NCI-H1417 treated with DMSO at 0.1 percent for 48 hours (cell line): Measurements from ENCODE around the gene SLC45A1.

Experiments
- DNase-seq: peaks from one replicate; lab custom pipeline; 2025; lab: John Stamatoyannopoulos, UW

The SLC45A1 gene

DNA sequence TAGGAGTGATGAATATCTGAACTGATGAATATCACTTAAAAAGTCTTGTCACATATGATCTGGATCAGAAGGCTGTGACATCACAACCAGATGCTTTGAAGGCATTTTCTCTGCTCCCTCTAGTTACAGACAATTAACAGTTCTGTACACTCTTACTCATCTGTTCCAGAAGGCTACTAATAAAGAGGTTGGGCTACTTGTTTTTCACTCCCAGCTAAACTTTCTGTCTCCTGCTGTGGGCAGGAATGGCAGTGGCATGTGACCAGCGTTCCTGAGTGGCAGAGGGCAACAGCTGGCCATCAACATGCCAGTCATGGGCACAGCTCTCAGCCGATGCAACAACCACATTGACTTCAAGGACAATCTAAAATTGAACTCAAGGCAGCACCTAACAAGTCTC, 66.7 kb downstream of the SLC45A1 start:
- no peak for DNase-seq

DNA sequence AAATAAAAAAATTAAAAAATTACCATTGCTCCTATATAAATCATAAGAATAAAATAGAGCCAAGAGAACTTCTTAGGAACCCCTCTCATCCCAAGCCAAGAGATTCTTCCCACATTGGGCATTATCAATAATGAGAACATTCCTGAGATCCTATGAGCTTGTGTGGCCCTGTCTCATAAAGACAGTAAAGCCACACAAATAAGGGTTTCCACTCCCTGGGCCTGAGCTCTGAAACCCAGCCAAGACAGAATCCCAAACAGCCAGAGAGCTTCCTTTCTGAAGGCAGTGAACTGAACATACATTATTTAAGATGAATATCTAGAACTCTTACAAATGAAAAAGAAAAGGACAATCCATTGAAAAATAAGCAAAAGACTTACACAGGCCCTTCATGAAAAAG, 68.3 kb downstream of the SLC45A1 start:
- DNase-seq = no peak

DNA sequence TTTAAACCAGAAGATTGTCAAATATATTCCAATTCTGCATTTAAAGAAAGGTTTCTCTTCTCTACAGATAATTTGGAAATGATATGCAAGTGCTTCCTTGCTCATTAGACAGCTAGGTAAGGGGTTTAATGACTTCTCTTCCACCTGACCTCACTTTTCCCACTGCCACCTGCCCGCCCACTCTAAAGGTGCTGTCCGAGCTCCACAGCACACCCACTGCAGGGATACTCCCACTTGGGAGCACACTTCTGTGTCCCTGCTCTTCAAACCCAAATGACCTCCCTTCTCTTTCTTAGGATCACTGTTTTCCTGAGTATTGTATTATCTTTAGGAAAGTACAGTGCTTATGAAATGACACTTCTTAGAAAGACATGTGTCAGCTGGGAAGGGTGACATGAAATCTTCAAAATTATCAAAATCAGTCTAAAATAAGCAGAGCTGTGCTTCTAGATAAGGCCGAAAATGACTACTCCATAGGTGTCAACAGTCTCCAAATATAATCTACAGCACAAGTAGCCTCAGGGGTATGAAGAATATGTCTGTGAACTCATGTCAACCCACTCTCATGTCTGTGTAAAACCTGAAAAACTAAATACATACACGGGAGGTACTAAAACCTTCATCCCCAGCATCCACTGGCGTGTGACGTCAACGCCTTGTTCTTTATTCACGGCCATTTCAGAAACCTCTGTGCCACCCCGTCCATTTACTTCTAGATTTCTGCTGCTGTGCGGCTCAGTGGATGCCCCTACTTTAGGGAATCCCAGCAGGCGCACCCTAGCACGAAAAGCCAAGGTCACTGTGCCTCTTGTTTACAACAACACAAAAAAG, 71.0 kb downstream of the SLC45A1 start:
- no peak for DNase-seq

DNA sequence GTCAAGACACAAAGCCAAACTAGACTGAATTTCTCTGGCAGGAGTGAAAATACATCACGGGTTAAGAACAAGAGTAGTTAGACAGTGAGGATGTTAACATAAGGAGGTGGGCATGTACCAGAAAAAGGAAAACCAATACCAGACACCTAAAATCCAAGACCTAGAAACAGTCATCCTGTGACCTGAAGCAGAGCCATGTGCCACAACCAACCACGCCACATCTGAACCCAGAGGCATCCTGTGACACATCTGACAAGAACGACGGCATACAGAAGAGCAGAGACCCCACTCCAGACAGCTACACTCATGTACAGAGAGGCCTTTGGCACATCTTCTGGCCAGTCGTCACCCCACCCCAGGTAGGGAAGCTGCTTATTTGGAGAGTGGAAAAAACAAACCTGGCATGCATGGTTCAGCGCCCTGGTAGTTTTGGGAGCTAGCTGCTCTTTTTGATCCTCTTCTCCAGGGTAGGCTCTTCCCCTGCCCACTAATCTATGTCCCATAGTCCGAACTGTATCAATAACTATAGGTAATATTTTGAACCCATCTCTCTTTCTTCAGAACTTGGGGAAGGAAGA, 72.1 kb downstream of the SLC45A1 start:
- no peak for DNase-seq

DNA sequence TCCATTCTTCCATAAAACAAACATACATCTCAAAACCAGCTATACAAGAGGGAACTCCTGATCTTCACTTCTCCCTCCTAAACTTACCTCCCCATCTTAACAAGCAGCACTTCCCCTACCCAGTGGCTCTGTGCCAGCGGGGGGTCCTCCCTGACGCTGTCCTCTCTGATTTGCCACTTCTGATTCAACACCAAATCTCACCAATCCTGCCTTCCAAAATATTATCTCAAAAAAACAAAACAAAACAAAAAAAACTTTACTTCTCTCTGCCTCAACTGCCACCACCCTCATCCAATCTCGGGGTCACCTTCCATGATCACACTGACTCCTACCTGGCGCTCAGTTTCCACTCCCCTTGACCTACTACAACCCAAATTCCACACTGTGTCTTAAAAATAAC, 72.8 kb downstream of the SLC45A1 start:
- no peak for DNase-seq

DNA sequence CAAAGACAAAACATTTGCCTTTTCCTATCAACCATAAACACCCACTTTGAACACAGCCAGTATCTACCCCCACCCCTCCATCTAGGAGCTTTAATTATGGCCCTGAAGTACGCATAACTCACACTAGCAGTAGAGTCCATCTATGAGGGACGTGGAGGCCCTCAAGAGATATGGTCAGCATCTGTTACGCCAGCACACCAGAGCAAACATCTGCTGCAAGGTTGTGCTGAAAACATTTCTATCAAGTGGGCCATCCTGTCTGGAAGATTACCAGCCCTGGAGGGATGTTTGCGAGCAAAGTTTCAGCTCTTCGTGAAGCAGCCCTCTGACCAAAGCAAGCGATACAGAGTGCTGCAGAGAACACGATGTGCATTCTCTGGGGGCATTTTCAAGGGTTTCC, 74.6 kb downstream of the SLC45A1 start:
- no peak for DNase-seq
